Measurements from ENCODE around the gene RALY. TPM values are rescaled to one million over a fixed set of nuclear protein-coding genes. Genes with fewer than 3 reads are reported as not detected.

The RALY gene
- total RNA-seq, 1 donor from 2014 or later, result 105 TPM

DNA sequence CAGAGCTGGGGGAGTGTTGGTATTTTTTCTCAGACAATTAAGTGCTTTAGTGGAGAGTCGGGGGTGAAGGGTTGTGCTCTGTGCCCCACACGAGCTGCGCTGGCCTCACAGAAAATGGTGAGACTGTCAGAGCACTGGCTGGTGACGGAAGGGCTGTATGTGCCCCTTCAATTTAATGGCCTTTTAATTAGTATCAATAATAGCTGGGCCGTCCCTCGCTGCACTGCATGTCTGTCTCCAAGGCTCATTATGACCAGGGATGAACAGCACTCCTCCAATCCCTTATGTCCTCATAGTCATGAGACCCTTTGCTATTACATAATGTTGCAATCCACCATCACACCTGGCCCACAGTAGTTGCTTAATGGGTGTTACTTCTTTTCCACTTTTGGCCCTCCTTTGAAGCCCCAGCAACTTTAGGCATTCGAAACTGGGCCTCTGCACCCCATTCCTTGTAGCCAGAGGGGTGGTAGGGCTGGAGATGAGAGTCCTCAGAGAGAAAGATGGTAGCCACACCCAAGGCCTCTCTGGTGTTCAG, 9.5 kb upstream of the RALY start:
- intact Hi-C loops (cut with DNase I), result no loop called here
- no peak for ATAC-seq (ENCODE audit: poor library complexity)
- DNase-seq, result no peak

- ATAC-seq (ENCODE audit: poor library complexity), result no peak
- intact Hi-C loops (cut with DNase I), result no loop called here
- DNase-seq, result no peak
Measured at GRCh38 chr20:33985280-33985679, 8.4 kb upstream of the RALY start.

- no peak for DNase-seq
- ATAC-seq (ENCODE audit: poor library complexity), result no peak
- intact Hi-C loops (cut with DNase I), result no loop called here
Measured at GRCh38 chr20:33985830-33986229, 7.9 kb upstream of the RALY start.

DNA sequence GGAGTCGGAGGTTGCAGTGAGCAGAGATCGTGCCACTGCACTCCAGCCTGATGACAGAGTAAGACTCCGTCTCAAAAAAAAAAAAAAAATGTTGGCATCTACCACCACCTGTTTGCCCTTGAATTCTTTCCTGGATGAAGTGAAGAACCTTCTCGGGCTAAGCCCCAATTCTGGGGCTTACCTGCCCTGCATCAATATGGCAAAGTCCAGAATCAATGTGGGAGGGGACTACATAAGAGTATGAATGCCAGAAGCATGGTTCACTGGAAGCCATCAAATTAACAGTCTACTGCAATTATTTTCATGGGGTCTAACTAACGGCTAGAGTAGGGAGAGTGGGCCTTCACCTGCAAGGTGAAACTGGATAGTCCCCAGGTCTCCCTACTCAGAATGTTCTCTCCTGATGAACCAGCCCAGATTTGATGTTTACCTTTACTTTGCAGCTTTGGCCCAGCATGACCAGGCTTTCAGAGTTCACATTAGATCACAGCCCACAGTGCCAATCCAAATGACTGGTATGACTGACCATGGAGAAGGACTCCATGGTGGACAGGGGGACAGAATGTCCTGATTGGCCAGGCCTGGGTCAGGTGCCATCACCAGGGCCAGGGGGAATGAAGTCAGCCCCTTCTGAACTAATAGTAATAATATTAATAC, 7.0 kb upstream of the RALY start:
- ATAC-seq (ENCODE audit: poor library complexity) (no peak), DNase-seq (no peak)
- intact Hi-C loops (cut with DNase I), result no loop called here

GRCh38 chr20:33990075-33990474, 3.6 kb upstream of the RALY start:
- intact Hi-C loops (cut with DNase I), result no loop called here
- no peak for ATAC-seq (ENCODE audit: poor library complexity)

DNA sequence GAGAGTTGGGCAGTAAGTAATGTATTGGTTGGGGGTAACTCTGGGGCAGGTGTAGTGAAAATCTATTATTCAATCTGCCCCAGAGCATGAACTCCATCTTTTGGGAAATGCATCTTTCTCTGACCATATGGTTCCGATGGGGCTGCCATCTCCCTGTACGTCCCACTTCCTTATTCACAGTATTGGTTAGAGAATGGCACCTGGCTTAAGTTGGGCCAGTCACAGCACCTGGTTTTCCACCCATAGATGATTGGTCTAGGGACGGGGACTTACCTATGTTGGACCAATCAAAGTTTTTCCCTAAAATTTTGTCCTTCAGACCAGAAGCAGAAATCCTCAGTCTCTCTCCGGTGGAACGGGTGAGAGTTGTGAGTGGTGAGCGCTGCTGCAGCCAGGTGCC, 2.2 kb upstream of the RALY start:
- intact Hi-C loops (cut with DNase I), result no loop called here
- ATAC-seq (ENCODE audit: poor library complexity) (no peak), DNase-seq (no peak)

More at GRCh38 chr20:33990075-33990474, 3.6 kb upstream of the RALY start:
- no peak for DNase-seq

GRCh38 chr20:33992145-33992922, 1.4 kb upstream of the RALY start:
- no peak for ATAC-seq (ENCODE audit: poor library complexity)
- intact Hi-C loops (cut with DNase I), result no loop called here
- DNase-seq, result no peak

GRCh38 chr20:33992923-33993575, 662 bp upstream of the RALY start:
- DNase-seq (peak; percentile 99), ATAC-seq (ENCODE audit: poor library complexity) (peak; percentile 93)
- intact Hi-C loops (cut with DNase I), result no loop called here

- ATAC-seq (ENCODE audit: poor library complexity) (peak; percentile 63), DNase-seq (peak; percentile 93)
- intact Hi-C loops (cut with DNase I), result loop anchor here (2.0 kb wide), 1 partner anchor 74 kb away; no protein-coding TSS in a partner anchor
Measured at GRCh38 chr20:33994222-33994913, 657 bp downstream of the RALY start.

- intact Hi-C loops (cut with DNase I), result loop anchor here (2.0 to 5.0 kb wide), 2 partner anchors 42 to 74 kb away; no protein-coding TSS in a partner anchor
- ATAC-seq (ENCODE audit: poor library complexity) (no peak), DNase-seq (no peak)
Measured at GRCh38 chr20:33995053-33995831, 1.5 kb downstream of the RALY start.

GRCh38 chr20:33999025-33999649, 5.4 kb downstream of the RALY start:
- intact Hi-C loops (cut with DNase I), result loop anchor here (5.0 kb wide), 1 partner anchor 38 kb away; no protein-coding TSS in a partner anchor
- no peak for ATAC-seq (ENCODE audit: poor library complexity)
- DNase-seq, result no peak

DNA sequence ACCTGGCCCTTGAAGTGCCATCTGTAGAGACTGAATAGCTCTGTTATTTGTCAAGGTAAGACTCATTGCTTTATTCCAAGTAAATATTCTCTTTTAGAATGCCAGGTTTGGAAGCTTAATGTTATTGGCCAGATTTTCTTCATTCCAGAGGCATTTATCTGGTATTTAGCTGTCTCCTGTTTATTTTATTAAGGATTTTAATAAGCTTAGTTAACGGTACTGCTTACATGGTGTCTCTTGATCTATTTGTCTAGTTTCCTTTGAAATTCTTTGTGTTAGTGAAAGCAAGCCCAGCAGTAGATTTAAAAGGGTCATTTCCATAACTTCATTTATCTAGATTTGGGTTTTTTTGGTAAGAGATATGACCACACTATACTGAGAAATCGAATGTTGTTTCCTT, 7.7 kb downstream of the RALY start:
- ATAC-seq (ENCODE audit: poor library complexity) (no peak), DNase-seq (no peak)
- intact Hi-C loops (cut with DNase I), result no loop called here

- intact Hi-C loops (cut with DNase I), result no loop called here
- ATAC-seq (ENCODE audit: poor library complexity), result no peak
- no peak for DNase-seq
Measured at GRCh38 chr20:34004227-34004626, 10.5 kb downstream of the RALY start.

- ATAC-seq (ENCODE audit: poor library complexity), result no peak
- intact Hi-C loops (cut with DNase I), result no loop called here
- DNase-seq, result no peak
Measured at GRCh38 chr20:34004790-34005457, 11.2 kb downstream of the RALY start.

- DNase-seq (no peak), ATAC-seq (ENCODE audit: poor library complexity) (no peak)
- intact Hi-C loops (cut with DNase I), result no loop called here
Measured at GRCh38 chr20:34006619-34007018, 12.9 kb downstream of the RALY start.

- intact Hi-C loops (cut with DNase I), result no loop called here
- no peak for ATAC-seq (ENCODE audit: poor library complexity)
- no peak for DNase-seq
Measured at GRCh38 chr20:34008477-34008876, 14.8 kb downstream of the RALY start.

- ATAC-seq (ENCODE audit: poor library complexity) (peak; percentile 9), DNase-seq (no peak)
- intact Hi-C loops (cut with DNase I), result no loop called here
Measured at GRCh38 chr20:34010405-34010931, 16.8 kb downstream of the RALY start.

Data from Right ventricle myocardium superior (tissue), 1 donor.